Calu3 (cell line): ENCODE measurements around the gene CCDC39. TPM values are rescaled to one million over a fixed set of nuclear protein-coding genes. Genes with fewer than 3 reads are reported as not detected.

Experiments
- BruUV-seq: library from RNA; stranded (reverse); fragments of 400-500 nt; replicated peaks from 2 replicates; lab custom pipeline; 2021; lab: Mats Ljungman, UMichigan
- CTCF ChIA-PET: fragments of 300-600 bp; sonication (Branson Sonifier 250); formaldehyde crosslinking; loops from one replicate; lab custom pipeline; 2022; ENCODE audit warnings: antibody characterized with exemption; lab: Charles Lee
- DNase-seq: peaks from one replicate; pipeline ENCODE4 v3.0.0; 2022
- H3K27ac Mint-ChIP-seq: one replicate; pipeline ENCODE4 v1.8.0; 2022; ENCODE audit warnings: mixed read lengths; ENCODE audit not compliant: unreplicated experiment
- H3K27me3 Mint-ChIP-seq: one replicate; pipeline ENCODE4 v1.8.0; 2022; ENCODE audit warnings: mixed read lengths; ENCODE audit not compliant: unreplicated experiment
- H3K36me3 Mint-ChIP-seq: one replicate; pipeline ENCODE4 v1.8.0; 2022; ENCODE audit warnings: mild to moderate bottlenecking, moderate library complexity, mixed read lengths; ENCODE audit not compliant: insufficient read depth, unreplicated experiment
- H3K4me1 Mint-ChIP-seq: one replicate; pipeline ENCODE4 v1.8.0; 2022; ENCODE audit warnings: mild to moderate bottlenecking, low read depth, mixed read lengths; ENCODE audit not compliant: unreplicated experiment
- H3K4me3 Mint-ChIP-seq: one replicate; pipeline ENCODE4 v1.8.0; 2022; ENCODE audit warnings: mild to moderate bottlenecking, low read depth, moderate library complexity, mixed read lengths; ENCODE audit not compliant: unreplicated experiment
- H3K9me3 Mint-ChIP-seq: one replicate; pipeline ENCODE4 v1.8.0; 2022; ENCODE audit warnings: low read depth, mixed read lengths; ENCODE audit not compliant: unreplicated experiment
- intact Hi-C: fragments of 100-400 bp; cut with micrococcal nuclease; formaldehyde crosslinking; loops from one replicate; pipeline ENCODE4 v1.10.0; 2022; ENCODE audit not compliant: unreplicated experiment
- total RNA-seq: library from RNA; stranded (reverse); gene quantifications from 2 replicates; pipeline ENCODE4 v1.2.3, GENCODE V29; 2022
- TF ChIP-seq, protein P1 (sequence below): fragments of 200-600 bp; IDR thresholded peaks from one replicate; pipeline ENCODE4 v1.8.0; 2022; ENCODE audit warnings: antibody characterized with exemption; ENCODE audit not compliant: unreplicated experiment

Gene CCDC39
- total RNA-seq, 1 experiment from 2014 or later, result not detected

DNA sequence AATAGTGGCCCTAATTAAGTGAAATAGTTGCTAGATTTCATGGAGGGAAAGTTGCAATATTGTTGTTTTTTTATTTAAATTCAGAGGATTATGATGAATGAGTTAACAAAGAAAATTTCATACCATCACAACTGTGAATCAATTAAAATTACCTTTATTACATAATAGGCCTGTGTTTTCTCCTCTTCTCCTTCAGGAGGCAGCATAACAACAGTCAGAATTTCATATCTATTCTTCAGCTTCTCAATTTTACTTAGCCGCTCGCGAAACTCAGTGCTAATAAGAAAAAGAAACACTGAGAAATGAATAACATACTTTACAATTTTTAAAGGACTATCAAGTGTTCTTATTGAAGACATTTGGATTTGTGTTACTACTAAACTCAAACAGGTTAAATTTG is 48.0 kb downstream of the CCDC39 start:
- H3K36me3 Mint-ChIP-seq, result no peaks in the 10 kb centered on the region
- BruUV-seq, result no TSS peak
- intact Hi-C loops, result no loop called here
- CTCF ChIA-PET, result no interaction called here
- TF ChIP-seq, protein P1, sequence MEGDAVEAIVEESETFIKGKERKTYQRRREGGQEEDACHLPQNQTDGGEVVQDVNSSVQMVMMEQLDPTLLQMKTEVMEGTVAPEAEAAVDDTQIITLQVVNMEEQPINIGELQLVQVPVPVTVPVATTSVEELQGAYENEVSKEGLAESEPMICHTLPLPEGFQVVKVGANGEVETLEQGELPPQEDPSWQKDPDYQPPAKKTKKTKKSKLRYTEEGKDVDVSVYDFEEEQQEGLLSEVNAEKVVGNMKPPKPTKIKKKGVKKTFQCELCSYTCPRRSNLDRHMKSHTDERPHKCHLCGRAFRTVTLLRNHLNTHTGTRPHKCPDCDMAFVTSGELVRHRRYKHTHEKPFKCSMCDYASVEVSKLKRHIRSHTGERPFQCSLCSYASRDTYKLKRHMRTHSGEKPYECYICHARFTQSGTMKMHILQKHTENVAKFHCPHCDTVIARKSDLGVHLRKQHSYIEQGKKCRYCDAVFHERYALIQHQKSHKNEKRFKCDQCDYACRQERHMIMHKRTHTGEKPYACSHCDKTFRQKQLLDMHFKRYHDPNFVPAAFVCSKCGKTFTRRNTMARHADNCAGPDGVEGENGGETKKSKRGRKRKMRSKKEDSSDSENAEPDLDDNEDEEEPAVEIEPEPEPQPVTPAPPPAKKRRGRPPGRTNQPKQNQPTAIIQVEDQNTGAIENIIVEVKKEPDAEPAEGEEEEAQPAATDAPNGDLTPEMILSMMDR, result no peak
- H3K9me3 Mint-ChIP-seq, result no peaks in the 10 kb centered on the region
- no peak overlapping the region for H3K4me3 Mint-ChIP-seq
- H3K27ac Mint-ChIP-seq, result no peak overlapping the region
- no peaks in the 10 kb centered on the region for H3K4me1 Mint-ChIP-seq
- DNase-seq, result no peak
- peaks cover 37% of the 10 kb centered on the region for H3K27me3 Mint-ChIP-seq

- peaks cover 28% of the 10 kb centered on the region for H3K27me3 Mint-ChIP-seq
- no peak for DNase-seq
- no peaks in the 10 kb centered on the region for H3K4me1 Mint-ChIP-seq
- no peak overlapping the region for H3K4me3 Mint-ChIP-seq
- no TSS peak for BruUV-seq
- H3K9me3 Mint-ChIP-seq, result no peaks in the 10 kb centered on the region
- CTCF ChIA-PET, result no interaction called here
- intact Hi-C loops, result no loop called here
- no peaks in the 10 kb centered on the region for H3K36me3 Mint-ChIP-seq
- H3K27ac Mint-ChIP-seq, result no peak overlapping the region
- TF ChIP-seq, protein P1, result no peak
These were observed 48.9 kb downstream of the CCDC39 start for GRCh38 chr3:180630371-180630770.

GRCh38 chr3:180626844-180627243 is 52.4 kb downstream of the CCDC39 start:
- DNase-seq, result no peak
- Mint-ChIP-seq H3K9me3 (no peaks in the 10 kb centered on the region), H3K4me3 (no peak overlapping the region), H3K27me3 (no peaks in the 10 kb centered on the region), H3K36me3 (no peaks in the 10 kb centered on the region), H3K4me1 (no peaks in the 10 kb centered on the region), H3K27ac (no peak overlapping the region)
- CTCF ChIA-PET, result no interaction called here
- TF ChIP-seq, protein P1, result no peak
- BruUV-seq, result no TSS peak
- intact Hi-C loops, result no loop called here

DNA sequence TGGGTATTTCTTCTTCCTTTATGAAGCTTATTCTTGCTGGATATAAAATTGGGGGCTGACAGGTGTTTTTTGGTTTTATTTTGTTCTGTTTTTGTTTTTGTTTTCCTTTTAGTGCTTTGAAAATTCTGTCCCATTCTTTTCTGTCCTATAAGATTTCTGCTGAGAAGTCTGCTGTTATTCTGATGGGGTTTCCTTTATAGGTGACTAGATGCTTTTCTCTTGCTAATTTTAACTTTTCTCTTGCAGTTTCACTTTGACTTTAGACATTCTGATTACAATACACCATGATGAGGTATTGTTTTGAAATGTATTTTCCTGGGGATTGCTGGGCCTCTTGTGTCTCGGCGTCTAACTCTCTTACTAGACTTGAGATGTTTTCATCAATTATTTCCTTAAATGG is 54.6 kb downstream of the CCDC39 start:
- Mint-ChIP-seq H3K4me3 (no peak overlapping the region), H3K36me3 (no peaks in the 10 kb centered on the region), H3K27ac (no peak overlapping the region), H3K27me3 (no peaks in the 10 kb centered on the region), H3K9me3 (no peaks in the 10 kb centered on the region), H3K4me1 (no peaks in the 10 kb centered on the region)
- TF ChIP-seq, protein P1, result no peak
- CTCF ChIA-PET, result no interaction called here
- no peak for DNase-seq
- BruUV-seq, result no TSS peak
- intact Hi-C loops, result no loop called here
